GM18505 (cell line): ENCODE results near the gene RAB1B.

Experiments
- ATAC-seq: cut with Tn5 transposase; IDR thresholded peaks from one replicate; pipeline ENCODE4 v1.9.1; 2021; ENCODE audit not compliant: unreplicated experiment
- POLR2A ChIP-seq: IDR thresholded peaks from 4 replicates; pipeline ENCODE4 v1.6.1; 2011; ENCODE audit warnings: borderline replicate concordance; ENCODE audit not compliant: insufficient read depth, insufficient read length; ENCODE audit errors: extremely low read depth

RAB1B gene

DNA sequence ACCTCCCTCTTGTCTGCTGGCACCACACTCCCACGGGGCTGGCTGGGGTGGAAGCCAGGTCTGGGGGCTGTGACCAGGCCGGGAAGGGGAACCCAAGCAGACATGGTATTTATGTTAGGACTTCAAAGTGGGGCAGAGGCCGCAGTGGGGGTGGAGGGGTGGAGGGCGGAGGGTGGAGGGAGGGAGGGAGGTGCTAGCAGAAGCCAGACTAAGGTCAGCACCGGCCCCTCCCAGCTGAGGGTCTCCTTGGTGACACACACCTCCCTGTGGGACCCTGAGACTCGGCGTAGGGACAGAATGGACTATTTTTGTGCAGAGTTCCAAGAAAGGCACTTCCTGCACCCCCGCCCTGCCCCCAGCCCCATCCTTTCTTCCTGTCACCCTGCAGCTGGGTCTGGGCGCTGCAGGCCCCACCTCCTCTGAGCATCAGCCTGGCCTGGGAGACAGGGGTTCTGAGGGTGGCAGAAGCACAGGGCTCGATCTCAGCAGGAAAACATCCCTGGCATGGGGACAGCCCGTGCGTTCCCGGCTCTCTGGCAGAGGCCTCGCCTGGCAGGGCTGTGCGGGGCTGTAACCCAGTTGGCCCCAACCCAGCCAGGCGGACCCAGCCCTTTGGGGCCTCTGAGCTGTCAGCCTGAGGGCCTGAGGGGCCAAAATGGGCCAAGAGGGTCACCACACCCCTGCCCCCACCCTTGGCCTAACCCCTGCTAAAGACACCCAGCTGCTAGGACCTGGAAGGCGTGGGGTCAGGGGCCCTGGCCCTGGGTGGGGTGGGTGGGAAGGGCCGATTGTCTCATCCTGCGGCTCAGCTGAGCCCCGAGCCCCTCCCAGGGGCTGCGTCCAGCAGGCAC lies 58.0 kb downstream of the RAB1B start:
- no peak for TF ChIP-seq POLR2A
- no peak for ATAC-seq
